A549 (cell line): ENCODE data around the gene NDUFA13. TPM values are rescaled to one million over a fixed set of nuclear protein-coding genes. Genes with fewer than 3 reads are reported as not detected.
A peak's percentile ranks its signal among the peaks of the same experiment; 100 is the strongest.

Source experiments
- ATAC-seq, 2 experiments: fragments of 200-7000 bp in 1 of 2; fragments of >200 bp in 1 of 2; cut with Nextera tagmentation in 1 of 2; cut with Tn5 transposase in 1 of 2; 3 replicates each; pipeline versions ENCODE4 v1.8.0 to v1.9.1; 2018 to 2020; ENCODE audit warnings: mild to moderate bottlenecking in 1 of 2, moderate library complexity in 1 of 2
- CTCF ChIA-PET: fragments of 300-600 bp; sonication (Branson Sonifier 250); formaldehyde crosslinking; extraction: SDS; loops from one replicate; lab custom pipeline; 2021; ENCODE audit warnings: antibody characterized with exemption, inconsistent platforms; lab: Yijun Ruan, JAX
- POLR2A ChIA-PET: fragments of 350-600 bp; formaldehyde crosslinking; extraction: SDS; loops from one replicate; lab custom pipeline; 2021; ENCODE audit warnings: antibody characterized with exemption, inconsistent platforms; lab: Yijun Ruan, JAX
- DNase-seq, 2 experiments: peaks; one replicate each; pipeline versions ENCODE4 v3.0.0 to v3.0.0-alpha.2; 2011 to 2016; ENCODE audit warnings: low read depth in 1 of 2, low spot score in 1 of 2
- FAIRE-seq: peaks from 2 replicates; lab custom pipeline; 2011; peaks lifted over from hg19 to GRCh38; lab: Jason Lieb, UNC
- H3K27ac ChIP-seq, 2 experiments: fragments of >200 bp; sonication (Bioruptor Twin); formaldehyde crosslinking; 3 replicates each; pipeline ENCODE4 v1.5.1; 2016 to 2017
- H3K4me1 ChIP-seq: fragments of >200 bp; sonication (Bioruptor Twin); formaldehyde crosslinking; 3 replicates; pipeline ENCODE4 v1.6.1; 2016
- H3K4me2 ChIP-seq: fragments of >200 bp; sonication (Bioruptor Twin); formaldehyde crosslinking; 3 replicates; pipeline ENCODE4 v1.6.1; 2016
- H3K4me3 ChIP-seq: fragments of >200 bp; sonication (Bioruptor Twin); formaldehyde crosslinking; 3 replicates; pipeline ENCODE4 v1.5.1; 2016
- H3K9me3 ChIP-seq: fragments of >200 bp; sonication (Bioruptor Twin); formaldehyde crosslinking; 3 replicates; pipeline ENCODE4 v1.6.1; 2016
- BCL3 ChIP-seq: fragments of >200 bp; sonication (Bioruptor Twin); formaldehyde crosslinking; IDR thresholded peaks from 3 replicates; pipeline ENCODE4 v1.6.1; 2016
- BHLHE40 ChIP-seq: IDR thresholded peaks from 2 replicates; pipeline ENCODE4 v1.6.1; 2012; ENCODE audit warnings: low read depth, low read length, inconsistent platforms
- CBX8 ChIP-seq: fragments of 200-600 bp; sonication (generic); IDR thresholded peaks from 2 replicates; pipeline ENCODE4 v1.6.1; 2016
- CEBPB ChIP-seq, 2 experiments: fragments of >200 bp in 1 of 2; sonication (Bioruptor Twin) in 1 of 2; formaldehyde crosslinking in 1 of 2; IDR thresholded peaks; 2 replicates each; pipeline ENCODE4 v1.6.1; 2012 to 2016
- EHF ChIP-seq: fragments of 250-450 bp; sonication (Bioruptor Pico); IDR thresholded peaks from 2 replicates; pipeline ENCODE4 v1.5.0; 2020; ENCODE audit warnings: mild to moderate bottlenecking
- ESRRA ChIP-seq: fragments of 150-350 bp; IDR thresholded peaks from 2 replicates; pipeline ENCODE4 v1.6.1; 2014; ENCODE audit warnings: mild to moderate bottlenecking, low read length, borderline replicate concordance
- FOSL2 ChIP-seq, 2 experiments: fragments of 450-650 bp in 1 of 2; fragments of >200 bp in 1 of 2; sonication (Bioruptor Twin) in 1 of 2; formaldehyde crosslinking; IDR thresholded peaks; 2 replicates each; pipeline versions ENCODE4 v1.5.0 to v1.6.1; 2016 to 2020; ENCODE audit warnings: mild to moderate bottlenecking in 1 of 2, moderate library complexity in 1 of 2
- FOXS1 ChIP-seq: fragments of 250-450 bp; sonication (Bioruptor Pico); IDR thresholded peaks from 2 replicates; pipeline ENCODE4 v1.5.0; 2020; ENCODE audit warnings: mild to moderate bottlenecking, moderate library complexity
- HES2 ChIP-seq: fragments of >200 bp; sonication (Bioruptor Twin); formaldehyde crosslinking; IDR thresholded peaks from 2 replicates; pipeline ENCODE4 v1.6.1; 2016
- HEYL ChIP-seq: fragments of 250-450 bp; sonication (Bioruptor Pico); IDR thresholded peaks from 2 replicates; pipeline ENCODE4 v1.8.0; 2021; ENCODE audit warnings: mild to moderate bottlenecking, moderate library complexity
- JUN ChIP-seq, 2 experiments: fragments of >200 bp; sonication (Bioruptor Twin); formaldehyde crosslinking; IDR thresholded peaks; 2 replicates in 1 of 2; 3 replicates in 1 of 2; pipeline ENCODE4 v1.6.1; 2016 to 2017
- MAFK ChIP-seq: fragments of 450-650 bp; IDR thresholded peaks from 2 replicates; pipeline ENCODE4 v1.6.1; 2014; ENCODE audit not compliant: partially characterized antibody
- MAZ ChIP-seq: fragments of 150-350 bp; IDR thresholded peaks from 2 replicates; pipeline ENCODE4 v1.6.1; 2014; ENCODE audit warnings: antibody characterized with exemption, low read depth, low read length, borderline replicate concordance
- NPAS2 ChIP-seq: fragments of 250-450 bp; sonication (Bioruptor Pico); IDR thresholded peaks from 2 replicates; pipeline ENCODE4 v1.8.0; 2022; ENCODE audit warnings: mild to moderate bottlenecking, moderate library complexity, borderline replicate concordance
- NR3C1 ChIP-seq: fragments of >200 bp; sonication (Bioruptor Twin); formaldehyde crosslinking; IDR thresholded peaks from 3 replicates; pipeline ENCODE4 v1.6.1; 2017
- PBX3 ChIP-seq: IDR thresholded peaks from 2 replicates; pipeline ENCODE4 v1.6.1; 2012
- POLR2AphosphoS2 ChIP-seq: conservative IDR thresholded peaks from 2 replicates; pipeline ENCODE4 v1.6.1; 2012; ENCODE audit warnings: low read length, improper control_type of control experiment, inconsistent platforms
- RAD21 ChIP-seq, 2 experiments: fragments of >200 bp in 1 of 2; sonication (Bioruptor Twin) in 1 of 2; formaldehyde crosslinking in 1 of 2; IDR thresholded peaks in 1 of 2; conservative IDR thresholded peaks in 1 of 2; 2 replicates in 1 of 2; 3 replicates in 1 of 2; pipeline ENCODE4 v1.6.1; 2012 to 2018; ENCODE audit warnings: inconsistent platforms in 1 of 2
- RNF2 ChIP-seq: fragments of 200-600 bp; sonication (generic); IDR thresholded peaks from 2 replicates; pipeline ENCODE4 v1.6.1; 2016; ENCODE audit warnings: low read depth, mild to moderate bottlenecking, antibody characterized with exemption, moderate library complexity, borderline replicate concordance
- TFCP2L1 ChIP-seq: fragments of 250-450 bp; sonication (Bioruptor Pico); IDR thresholded peaks from 2 replicates; pipeline ENCODE4 v1.5.0; 2021; ENCODE audit warnings: mild to moderate bottlenecking
- ZFP36 ChIP-seq: fragments of 450-650 bp; IDR thresholded peaks from 2 replicates; pipeline ENCODE4 v1.6.1; 2014; ENCODE audit warnings: borderline replicate concordance; ENCODE audit not compliant: partially characterized antibody
- WGBS: methylation state at CpG from one replicate; pipeline ENCODE4 v1.1.6; 2017; ENCODE audit errors: missing lambda C conversion rate; 5-methylcytosine and 5-hydroxymethylcytosine counted together
- polyA plus RNA-seq, 4 experiments: library from polyadenylated mRNA; depleted of rRNA in 3 of 4; stranded (reverse); fragments of >200 nt; fragmentation: RNase III in 1 of 4; extraction: RNeasy Plus Mini Kit Qiagen cat#74134 plus additional on column Dnase treatment in 1 of 4; gene quantifications; 2 replicates in 3 of 4; 3 replicates in 1 of 4; pipeline ENCODE4 v1.2.3, GENCODE V29; 2011 to 2017

Gene NDUFA13
- polyA plus RNA-seq, 2 of the 4 experiments (the other 2 are of a cell fraction) = 197 to 253 TPM

GRCh38 chr19:19550972-19551852 lies 35.2 kb downstream of the NDUFA13 start (continued):
- TF ChIP-seq HES2 (no peak), RNF2 (no peak), NR3C1 (no peak), HEYL (no peak), CEBPB (IDR thresholded peaks at IDR 0.05) (no peak), TFCP2L1 (CRISPR knock-in tag) (no peak), BHLHE40 (no peak)

- Histone ChIP-seq H3K4me3 (no peak overlapping the region), H3K27ac (no peak overlapping the region), H3K4me1 (no peaks in the 10 kb centered on the region), H3K4me2 (no peak overlapping the region), H3K9me3 (no peaks in the 10 kb centered on the region)
- WGBS = no CpG with 5 or more reads among the region's 14 CpGs
- ATAC-seq (no peak; a peak in 1 of 6 replicates), DNase-seq (no peak), FAIRE-seq (no peak)
- POLR2A ChIA-PET = no interaction called here
- TF ChIP-seq RAD21 (conservative IDR thresholded peaks at IDR 0.05 in 1 of 2, IDR thresholded peaks at IDR 0.05 in 1 of 2) (no peak), PBX3 (no peak), POLR2AphosphoS2 (no peak), MAFK (no peak), ESRRA (no peak), FOSL2 (IDR thresholded peaks at IDR 0.05) (no peak), FOSL2 (CRISPR knock-in tag; IDR thresholded peaks at IDR 0.05) (no peak), ZFP36 (no peak), CBX8 (no peak), JUN (IDR thresholded peaks at IDR 0.05) (no peak), NPAS2 (CRISPR knock-in tag) (no peak), EHF (no peak), FOXS1 (no peak), TFCP2L1 (CRISPR knock-in tag) (no peak), MAZ (no peak)
- CTCF ChIA-PET = interaction anchor here (0.5 to 12.3 kb wide), 8 partner anchors 9 to 1177 kb away, joined by 3 to 79 read pairs (median 4); partner anchors contain the start of genes GMIP and YJEFN3
These were observed 35.8 kb downstream of the NDUFA13 start for GRCh38 chr19:19551853-19552192.

GRCh38 chr19:19552798-19553197 lies 36.8 kb downstream of the NDUFA13 start:
- CTCF ChIA-PET = interaction anchor here (0.7 to 12.3 kb wide), 9 partner anchors 16 to 91 kb away, joined by 3 to 79 read pairs (median 6); partner anchors contain the start of genes GMIP and YJEFN3

More at GRCh38 chr19:19552798-19553197, 36.8 kb downstream of the NDUFA13 start:
- H3K4me2 ChIP-seq = no peak overlapping the region
- H3K27ac ChIP-seq = no peak overlapping the region
- peak; percentile 47 to 58 for DNase-seq
- ATAC-seq = peak; percentile 81 to 88
- TF ChIP-seq ZFP36 (peak; percentile 66), NR3C1 (no peak), BCL3 (no peak)
- FAIRE-seq = no peak
- no peaks in the 10 kb centered on the region for H3K4me1 ChIP-seq
- POLR2A ChIA-PET = no interaction called here
- H3K4me3 ChIP-seq = no peak overlapping the region
- H3K9me3 ChIP-seq = no peaks in the 10 kb centered on the region
- 7% methylated on average over 2 of the region's 6 CpGs for WGBS
